CD4-positive, CD25-positive, alpha-beta regulatory T cell (primary cell): Measurements from ENCODE around the gene ATP1A2. TPM values are rescaled to one million over a fixed set of nuclear protein-coding genes. Genes with fewer than 3 reads are reported as not detected.

ENCODE experiments used
- ATAC-seq, 2 donors: fragments of 150-1000 bp; cut with Tn5 transposase; one replicate each; pipeline ENCODE4 v1.10.0; 2021; ENCODE audit warnings: low read depth in 2 of 2, moderate number of reproducible peaks in 2 of 2, moderate library complexity in 1 of 2
- DNase-seq, 3 donors: peaks; one replicate each; pipeline versions ENCODE4 v3.0.0 to v3.0.0-alpha.2; 2012 to 2022; ENCODE audit warnings: mixed read lengths in 1 of 3
- H3K27ac ChIP-seq: one replicate; pipeline ENCODE4 v1.7.0; 2013; ENCODE audit warnings: mild to moderate bottlenecking, low read length; ENCODE audit not compliant: insufficient read depth, poor library complexity, severe bottlenecking
- H3K27me3 ChIP-seq: one replicate; pipeline ENCODE4 v1.7.0; 2013; ENCODE audit warnings: low read length; ENCODE audit not compliant: control insufficient read depth, insufficient read depth
- H3K36me3 ChIP-seq: one replicate; pipeline ENCODE4 v1.7.0; 2013; ENCODE audit warnings: mild to moderate bottlenecking, low read length, moderate library complexity; ENCODE audit not compliant: control insufficient read depth, insufficient read depth
- H3K4me1 ChIP-seq: 2 replicates; pipeline ENCODE4 v1.7.0; 2013; ENCODE audit warnings: mild to moderate bottlenecking, low read length; ENCODE audit not compliant: insufficient read depth, control insufficient read depth, poor library complexity, severe bottlenecking
- H3K4me3 ChIP-seq: one replicate; pipeline ENCODE4 v1.7.0; 2013; ENCODE audit warnings: low read depth, mild to moderate bottlenecking, low read length, moderate library complexity
- H3K9me3 ChIP-seq, 2 experiments: 1 replicate in 1 of 2; 2 replicates in 1 of 2; pipeline ENCODE4 v1.7.0; 2013; ENCODE audit warnings: low read length in 2 of 2, mild to moderate bottlenecking in 1 of 2, moderate library complexity in 1 of 2; ENCODE audit not compliant: control insufficient read depth in 2 of 2
- H3K27ac Mint-ChIP-seq, 3 donors: one replicate each; pipeline ENCODE4 v1.8.0; 2020 to 2022; ENCODE audit warnings: mild to moderate bottlenecking in 3 of 3, mixed read lengths in 3 of 3, moderate library complexity in 2 of 3
- H3K27me3 Mint-ChIP-seq: one replicate; pipeline ENCODE4 v1.8.0; 2022; ENCODE audit warnings: mild to moderate bottlenecking, mixed read lengths
- H3K36me3 Mint-ChIP-seq: one replicate; pipeline ENCODE4 v1.8.0; 2020; ENCODE audit warnings: mixed read lengths
- H3K4me1 Mint-ChIP-seq, 4 donors: one replicate each; pipeline ENCODE4 v1.8.0; 2020 to 2022; ENCODE audit warnings: mixed read lengths in 4 of 4, mild to moderate bottlenecking in 1 of 4
- H3K4me3 Mint-ChIP-seq, 4 donors: one replicate each; pipeline ENCODE4 v1.8.0; 2020 to 2022; ENCODE audit warnings: mild to moderate bottlenecking in 4 of 4, mixed read lengths in 4 of 4, moderate library complexity in 3 of 4
- H3K9me3 Mint-ChIP-seq, 7 donors: one replicate each; pipeline ENCODE4 v1.8.0; 2020 to 2022; ENCODE audit warnings: mixed read lengths in 7 of 7, mild to moderate bottlenecking in 3 of 7, moderate library complexity in 2 of 7
- polyA plus RNA-seq, 4 donors: library from polyadenylated mRNA; unstranded; fragments of 300-500 nt; fragmentation: Illumina TruSeq; gene quantifications; one replicate each; pipeline ENCODE4 v1.2.3, GENCODE V29; 2021
- total RNA-seq: library from RNA; stranded (reverse); gene quantifications from one replicate; pipeline ENCODE4 v1.2.3, GENCODE V29; 2022

ATP1A2 gene
- total and polyA plus RNA-seq, 5 donors from 2014 or later: not detected

DNA sequence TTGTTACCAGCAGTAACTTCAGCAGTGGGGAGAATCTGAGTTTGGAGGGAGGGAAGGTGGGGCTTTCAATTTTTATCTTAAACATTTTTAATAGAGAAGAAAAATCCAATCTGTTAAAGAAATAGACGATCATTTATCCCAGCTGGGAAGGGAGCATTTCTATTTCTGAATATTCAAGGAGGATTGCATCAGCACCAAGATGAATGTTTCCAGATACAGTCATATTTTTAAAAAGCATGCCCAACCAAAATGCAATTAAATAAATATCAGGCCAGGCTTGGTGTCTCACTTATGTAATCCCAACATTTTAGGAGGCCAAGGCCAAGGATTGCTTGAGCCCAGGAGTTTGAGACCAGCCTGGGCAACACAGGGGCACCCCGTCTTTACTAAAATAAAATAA lies 34.2 kb downstream of the ATP1A2 start:
- H3K36me3 Mint-ChIP-seq: no peaks in the 10 kb centered on the region
- no peak for DNase-seq
- no peaks in the 10 kb centered on the region for H3K4me1 Mint-ChIP-seq
- no peaks in the 10 kb centered on the region for H3K9me3 Mint-ChIP-seq
- Histone ChIP-seq H3K9me3 (no peaks in the 10 kb centered on the region), H3K36me3 (no peaks in the 10 kb centered on the region), H3K27ac (no peak overlapping the region), H3K27me3 (peaks cover 2% of the 10 kb centered on the region), H3K4me3 (no peak overlapping the region), H3K4me1 (no peaks in the 10 kb centered on the region)
- no peak overlapping the region for H3K27ac Mint-ChIP-seq
- H3K27me3 Mint-ChIP-seq: peaks cover 22% of the 10 kb centered on the region
- no peak for ATAC-seq
- H3K4me3 Mint-ChIP-seq: no peak overlapping the region

DNA sequence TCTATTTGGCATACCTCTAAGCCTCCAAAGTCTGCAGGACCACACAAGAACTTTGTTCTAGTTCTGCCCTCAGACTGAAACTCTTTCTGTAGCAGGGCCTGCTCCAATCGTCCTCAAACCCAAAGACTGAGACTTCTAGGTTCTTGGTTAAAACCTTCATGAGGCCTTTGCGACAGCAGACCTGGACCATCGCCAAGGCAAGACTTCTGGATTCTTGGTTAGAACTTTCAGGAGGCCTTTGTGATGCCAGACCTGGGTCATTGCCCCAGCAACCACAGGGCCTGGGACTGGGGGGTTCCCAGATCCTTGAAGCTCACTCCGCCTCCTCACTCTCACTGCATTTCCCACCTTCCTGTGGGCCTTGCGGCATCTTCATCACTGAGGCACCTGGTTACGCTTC lies 35.7 kb downstream of the ATP1A2 start, which contains the start of gene ATP1A4:
TSS of gene ATP1A4 (plus strand) at position 301 of the 400 bp plus-strand sequence. CDS start 438 bp downstream, outside the sequence.
- H3K4me3 ChIP-seq: no peak within 1 kb of the TSS
- no peak within 1 kb of the TSS for H3K4me3 Mint-ChIP-seq
- H3K4me1 Mint-ChIP-seq: no peaks in the 10 kb centered on the region
- no peaks in the 10 kb centered on the region for H3K9me3 Mint-ChIP-seq
- peaks cover 25% of the 10 kb centered on the region for H3K27me3 Mint-ChIP-seq
- no peaks in the 10 kb centered on the region for H3K4me1 ChIP-seq
- no peak for ATAC-seq
- H3K27me3 ChIP-seq: peaks cover 2% of the 10 kb centered on the region
- no peaks in the 10 kb centered on the region for H3K9me3 ChIP-seq
- DNase-seq: no peak
- no peaks in the 10 kb centered on the region for H3K36me3 ChIP-seq
- H3K27ac Mint-ChIP-seq: no peak within 1 kb of the TSS
- H3K36me3 Mint-ChIP-seq: no peaks in the 10 kb centered on the region
- no peak within 1 kb of the TSS for H3K27ac ChIP-seq

DNA sequence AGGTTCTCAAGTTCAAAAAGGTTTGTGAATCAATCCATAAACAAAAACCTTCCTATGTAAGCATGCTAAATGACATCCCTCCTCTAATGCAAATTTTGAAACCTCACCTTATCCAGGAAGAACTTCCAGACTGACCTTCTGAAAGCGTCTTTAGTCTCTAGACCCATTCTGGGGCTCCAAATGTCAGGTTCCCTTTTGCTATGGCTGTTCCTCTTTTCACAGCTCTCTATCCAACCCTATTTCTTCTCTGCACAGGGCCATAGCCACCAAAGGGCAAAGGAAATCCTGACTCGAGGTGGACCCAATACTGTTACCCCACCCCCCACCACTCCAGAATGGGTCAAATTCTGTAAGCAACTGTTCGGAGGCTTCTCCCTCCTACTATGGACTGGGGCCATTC lies 39.2 kb downstream of the ATP1A2 start:
- H3K4me1 ChIP-seq: no peaks in the 10 kb centered on the region
- H3K9me3 Mint-ChIP-seq: no peaks in the 10 kb centered on the region
- no peak overlapping the region for H3K27ac Mint-ChIP-seq
- H3K27ac ChIP-seq: no peak overlapping the region
- no peaks in the 10 kb centered on the region for H3K36me3 Mint-ChIP-seq
- H3K4me1 Mint-ChIP-seq: peaks cover 0 to 1% (median 0%) of the 10 kb centered on the region in 4 donors
- H3K4me3 Mint-ChIP-seq: peak overlapping the region in 1 of 4 donors; percentile 55
- H3K27me3 ChIP-seq: peaks cover 2% of the 10 kb centered on the region
- H3K27me3 Mint-ChIP-seq: peaks cover 18% of the 10 kb centered on the region
- H3K9me3 ChIP-seq: no peaks in the 10 kb centered on the region
- H3K4me3 ChIP-seq: no peak overlapping the region
- DNase-seq (no peak), ATAC-seq (no peak)
- H3K36me3 ChIP-seq: no peaks in the 10 kb centered on the region

DNA sequence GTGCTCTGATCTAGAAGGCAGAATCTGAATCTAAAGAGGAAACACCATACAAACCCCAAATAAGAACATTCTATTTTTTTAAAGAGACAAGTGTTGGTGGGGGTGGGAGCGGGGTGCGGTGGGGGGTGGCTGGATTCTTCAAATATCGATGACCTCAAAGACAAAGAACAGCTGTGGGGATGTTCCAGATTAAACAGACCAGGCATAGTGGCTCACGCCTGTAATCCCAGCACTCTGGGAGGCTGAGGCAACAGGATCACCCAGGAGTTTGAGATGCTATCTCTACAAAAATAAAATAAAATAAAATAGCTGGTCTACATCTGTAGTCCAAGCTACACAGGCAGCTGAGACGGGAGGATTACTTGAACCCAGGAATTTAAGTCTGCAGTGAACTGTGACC lies 40.8 kb downstream of the ATP1A2 start:
- no peak for ATAC-seq
- no peak overlapping the region for H3K4me3 Mint-ChIP-seq

DNA sequence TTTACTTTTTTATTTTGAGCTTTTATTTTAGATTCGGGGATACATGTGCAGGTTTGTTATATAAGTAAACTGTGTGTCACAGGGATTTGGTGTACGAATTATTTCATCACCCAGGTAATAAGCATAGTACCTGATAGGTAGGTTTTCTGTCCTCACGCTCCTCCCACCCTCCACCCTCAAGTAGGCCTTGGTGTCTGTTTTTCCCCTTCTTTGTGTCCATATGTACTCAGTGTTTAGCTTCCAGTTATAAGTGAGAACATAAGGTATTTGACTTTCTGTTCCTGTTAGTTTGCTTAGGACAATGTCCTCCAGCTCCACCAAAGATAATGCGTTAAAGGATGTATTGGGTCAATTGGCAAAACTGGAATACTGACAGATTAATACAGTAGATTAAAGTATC lies 41.6 kb downstream of the ATP1A2 start:
- no peak for DNase-seq
- peaks cover 26% of the 10 kb centered on the region for H3K27me3 Mint-ChIP-seq
- Histone ChIP-seq H3K9me3 (no peaks in the 10 kb centered on the region), H3K27me3 (no peaks in the 10 kb centered on the region), H3K36me3 (no peaks in the 10 kb centered on the region), H3K4me3 (no peak overlapping the region), H3K27ac (no peak overlapping the region), H3K4me1 (no peaks in the 10 kb centered on the region)
- peak overlapping the region in 1 of 3 donors; percentile 57 for H3K27ac Mint-ChIP-seq
- ATAC-seq: no peak
- peaks cover 0 to 4% (median under 1%) of the 10 kb centered on the region in 4 donors for H3K4me1 Mint-ChIP-seq
- no peak overlapping the region for H3K4me3 Mint-ChIP-seq
- no peaks in the 10 kb centered on the region for H3K36me3 Mint-ChIP-seq
- H3K9me3 Mint-ChIP-seq: no peaks in the 10 kb centered on the region

More for the DNA sequence above, 40.8 kb downstream of the ATP1A2 start:
- H3K9me3 ChIP-seq: no peaks in the 10 kb centered on the region
- H3K27ac ChIP-seq: no peak overlapping the region
- no peak overlapping the region for H3K4me3 ChIP-seq
- DNase-seq: no peak
- H3K36me3 Mint-ChIP-seq: no peaks in the 10 kb centered on the region
- H3K27me3 ChIP-seq: no peaks in the 10 kb centered on the region
- H3K9me3 Mint-ChIP-seq: no peaks in the 10 kb centered on the region
- H3K36me3 ChIP-seq: no peaks in the 10 kb centered on the region
- H3K27me3 Mint-ChIP-seq: peaks cover 18% of the 10 kb centered on the region
- H3K4me1 ChIP-seq: no peaks in the 10 kb centered on the region
- no peak overlapping the region for H3K27ac Mint-ChIP-seq
- peaks cover 0 to 1% (median 0%) of the 10 kb centered on the region in 4 donors for H3K4me1 Mint-ChIP-seq

DNA sequence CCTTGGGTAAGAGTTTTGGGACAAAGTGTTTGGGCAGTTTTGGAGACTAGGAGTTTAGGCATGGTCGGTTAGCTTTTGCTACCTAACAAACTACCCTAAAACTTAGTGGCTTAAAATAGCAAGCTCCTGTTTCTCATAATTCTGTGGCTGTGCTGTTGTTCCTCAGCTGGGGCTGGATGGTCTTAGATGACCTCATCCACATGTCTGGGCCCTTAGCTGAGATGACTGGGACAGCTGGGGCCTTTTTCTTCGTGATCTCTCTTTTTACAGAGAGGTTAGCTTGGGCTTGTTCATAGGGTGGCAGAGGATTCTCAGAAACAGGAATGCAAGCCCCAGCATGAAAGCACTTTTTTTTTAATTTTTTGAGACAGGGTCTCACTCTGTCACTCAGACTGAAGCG lies 42.5 kb downstream of the ATP1A2 start:
- H3K9me3 ChIP-seq: no peaks in the 10 kb centered on the region
- no peak overlapping the region for H3K4me3 Mint-ChIP-seq
- no peak overlapping the region for H3K27ac Mint-ChIP-seq
- H3K4me3 ChIP-seq: no peak overlapping the region
- H3K27me3 Mint-ChIP-seq: peaks cover 26% of the 10 kb centered on the region
- no peaks in the 10 kb centered on the region for H3K9me3 Mint-ChIP-seq
- H3K36me3 Mint-ChIP-seq: no peaks in the 10 kb centered on the region
- ATAC-seq (no peak), DNase-seq (no peak)
- H3K36me3 ChIP-seq: no peaks in the 10 kb centered on the region
- no peak overlapping the region for H3K27ac ChIP-seq
- peaks cover 0 to 4% (median 2%) of the 10 kb centered on the region in 4 donors for H3K4me1 Mint-ChIP-seq
- H3K27me3 ChIP-seq: no peaks in the 10 kb centered on the region
- no peaks in the 10 kb centered on the region for H3K4me1 ChIP-seq

DNA sequence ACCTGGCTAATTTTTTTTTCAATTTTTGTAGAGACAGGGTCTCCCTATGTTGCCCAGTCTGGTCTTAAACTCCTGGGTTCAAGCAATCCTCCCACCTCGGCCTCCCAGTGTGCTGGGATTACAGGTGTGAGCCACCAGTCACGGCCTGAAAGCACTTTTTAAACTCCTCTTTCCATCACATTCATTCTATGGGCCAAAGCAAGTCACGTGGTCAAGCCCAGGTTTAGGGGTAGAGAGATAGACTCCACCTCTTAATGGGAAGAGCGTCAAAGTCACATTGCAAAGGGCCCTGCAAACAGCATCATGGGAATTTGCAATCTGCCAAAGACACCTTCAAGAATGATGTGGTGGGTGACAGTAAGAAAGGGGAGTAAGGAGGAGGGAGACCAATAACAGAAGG lies 43.0 kb downstream of the ATP1A2 start:
- H3K4me1 ChIP-seq: no peaks in the 10 kb centered on the region
- no peaks in the 10 kb centered on the region for H3K36me3 Mint-ChIP-seq
- H3K9me3 Mint-ChIP-seq: no peaks in the 10 kb centered on the region
- DNase-seq (no peak), ATAC-seq (no peak)
- no peaks in the 10 kb centered on the region for H3K36me3 ChIP-seq
- peaks cover 0 to 4% (median 3%) of the 10 kb centered on the region in 4 donors for H3K4me1 Mint-ChIP-seq
- H3K4me3 ChIP-seq: no peak overlapping the region
- no peak overlapping the region for H3K27ac Mint-ChIP-seq
- no peaks in the 10 kb centered on the region for H3K27me3 ChIP-seq
- H3K9me3 ChIP-seq: no peaks in the 10 kb centered on the region
- peaks cover 26% of the 10 kb centered on the region for H3K27me3 Mint-ChIP-seq
- no peak overlapping the region for H3K4me3 Mint-ChIP-seq
- H3K27ac ChIP-seq: no peak overlapping the region

DNA sequence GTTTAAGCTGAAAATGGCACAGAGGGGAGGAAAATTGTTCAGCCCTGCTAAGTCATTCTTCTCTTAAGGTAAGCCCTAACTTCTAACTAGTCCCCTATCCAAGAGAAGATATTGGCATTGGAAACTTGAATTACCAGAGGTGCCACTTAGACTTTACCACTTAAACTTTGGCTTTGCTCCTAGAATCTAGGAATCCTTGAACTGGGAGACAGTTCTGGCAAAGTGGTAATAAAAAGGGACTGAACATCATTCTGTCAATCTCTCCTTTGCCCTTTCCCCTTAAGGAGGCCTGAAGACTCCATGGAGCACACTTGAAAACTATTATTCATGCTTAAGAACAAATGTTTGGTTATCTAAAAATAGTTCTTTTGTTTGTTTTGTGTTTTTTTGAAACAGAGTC lies 44.3 kb downstream of the ATP1A2 start:
- ATAC-seq (no peak), DNase-seq (no peak)
- H3K36me3 ChIP-seq: no peaks in the 10 kb centered on the region
- Mint-ChIP-seq H3K4me3 (no peak overlapping the region), H3K27me3 (peaks cover 22% of the 10 kb centered on the region), H3K4me1 (peaks cover 0 to 4% (median 3%) of the 10 kb centered on the region in 4 donors), H3K27ac (no peak overlapping the region), H3K9me3 (no peaks in the 10 kb centered on the region), H3K36me3 (no peaks in the 10 kb centered on the region)
- no peak overlapping the region for H3K27ac ChIP-seq
- no peak overlapping the region for H3K4me3 ChIP-seq
- H3K9me3 ChIP-seq: no peaks in the 10 kb centered on the region
- H3K4me1 ChIP-seq: no peaks in the 10 kb centered on the region
- no peaks in the 10 kb centered on the region for H3K27me3 ChIP-seq
